CD4-positive, CD25-positive, alpha-beta regulatory T cell (primary cell): ENCODE results near the gene ERC1. TPM values are rescaled to one million over a fixed set of nuclear protein-coding genes. Genes with fewer than 3 reads are reported as not detected.

ENCODE experiments used
- ATAC-seq, 2 donors: fragments of 150-1000 bp; cut with Tn5 transposase; one replicate each; pipeline ENCODE4 v1.10.0; 2021; ENCODE audit warnings: low read depth in 2 of 2, moderate number of reproducible peaks in 2 of 2, moderate library complexity in 1 of 2
- DNase-seq, 3 donors: peaks; one replicate each; pipeline versions ENCODE4 v3.0.0 to v3.0.0-alpha.2; 2012 to 2022; ENCODE audit warnings: mixed read lengths in 1 of 3
- H3K27ac ChIP-seq: one replicate; pipeline ENCODE4 v1.7.0; 2013; ENCODE audit warnings: mild to moderate bottlenecking, low read length; ENCODE audit not compliant: insufficient read depth, poor library complexity, severe bottlenecking
- H3K27me3 ChIP-seq: one replicate; pipeline ENCODE4 v1.7.0; 2013; ENCODE audit warnings: low read length; ENCODE audit not compliant: control insufficient read depth, insufficient read depth
- H3K36me3 ChIP-seq: one replicate; pipeline ENCODE4 v1.7.0; 2013; ENCODE audit warnings: mild to moderate bottlenecking, low read length, moderate library complexity; ENCODE audit not compliant: control insufficient read depth, insufficient read depth
- H3K4me1 ChIP-seq: 2 replicates; pipeline ENCODE4 v1.7.0; 2013; ENCODE audit warnings: mild to moderate bottlenecking, low read length; ENCODE audit not compliant: insufficient read depth, control insufficient read depth, poor library complexity, severe bottlenecking
- H3K4me3 ChIP-seq: one replicate; pipeline ENCODE4 v1.7.0; 2013; ENCODE audit warnings: low read depth, mild to moderate bottlenecking, low read length, moderate library complexity
- H3K9me3 ChIP-seq, 2 experiments: 1 replicate in 1 of 2; 2 replicates in 1 of 2; pipeline ENCODE4 v1.7.0; 2013; ENCODE audit warnings: low read length in 2 of 2, mild to moderate bottlenecking in 1 of 2, moderate library complexity in 1 of 2; ENCODE audit not compliant: control insufficient read depth in 2 of 2
- H3K27ac Mint-ChIP-seq, 3 donors: one replicate each; pipeline ENCODE4 v1.8.0; 2020 to 2022; ENCODE audit warnings: mild to moderate bottlenecking in 3 of 3, mixed read lengths in 3 of 3, moderate library complexity in 2 of 3
- H3K27me3 Mint-ChIP-seq: one replicate; pipeline ENCODE4 v1.8.0; 2022; ENCODE audit warnings: mild to moderate bottlenecking, mixed read lengths
- H3K36me3 Mint-ChIP-seq: one replicate; pipeline ENCODE4 v1.8.0; 2020; ENCODE audit warnings: mixed read lengths
- H3K4me1 Mint-ChIP-seq, 4 donors: one replicate each; pipeline ENCODE4 v1.8.0; 2020 to 2022; ENCODE audit warnings: mixed read lengths in 4 of 4, mild to moderate bottlenecking in 1 of 4
- H3K4me3 Mint-ChIP-seq, 4 donors: one replicate each; pipeline ENCODE4 v1.8.0; 2020 to 2022; ENCODE audit warnings: mild to moderate bottlenecking in 4 of 4, mixed read lengths in 4 of 4, moderate library complexity in 3 of 4
- H3K9me3 Mint-ChIP-seq, 7 donors: one replicate each; pipeline ENCODE4 v1.8.0; 2020 to 2022; ENCODE audit warnings: mixed read lengths in 7 of 7, mild to moderate bottlenecking in 3 of 7, moderate library complexity in 2 of 7
- polyA plus RNA-seq, 4 donors: library from polyadenylated mRNA; unstranded; fragments of 300-500 nt; fragmentation: Illumina TruSeq; gene quantifications; one replicate each; pipeline ENCODE4 v1.2.3, GENCODE V29; 2021
- total RNA-seq: library from RNA; stranded (reverse); gene quantifications from one replicate; pipeline ENCODE4 v1.2.3, GENCODE V29; 2022

The ERC1 gene
- total and polyA plus RNA-seq, 5 donors from 2014 or later, result 5.7 to 46.5 (median 7.6) TPM

DNA sequence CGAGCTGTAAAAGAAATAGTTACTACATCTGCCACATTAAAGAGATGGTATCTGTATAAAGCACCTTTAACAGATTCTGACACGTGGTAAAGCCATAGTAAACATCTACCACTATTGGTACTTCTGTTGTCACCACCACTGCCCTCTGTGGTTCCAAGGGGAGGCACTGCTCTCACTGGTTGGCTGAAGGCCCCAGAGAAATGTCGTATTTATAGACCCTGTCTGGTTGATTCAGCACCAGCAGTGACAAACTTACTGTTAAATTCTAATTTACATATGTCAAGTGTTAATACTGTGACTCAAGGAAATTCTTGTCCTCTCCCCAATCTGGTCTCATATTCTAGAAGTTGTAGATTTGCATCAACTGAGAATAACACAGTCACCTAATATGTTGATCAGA, 281.1 kb downstream of the ERC1 start:
- no peaks in the 10 kb centered on the region for H3K9me3 ChIP-seq
- H3K36me3 Mint-ChIP-seq, result peaks cover 33% of the 10 kb centered on the region

GRCh38 chr12:1273051-1273450, 282.0 kb downstream of the ERC1 start:
- H3K9me3 Mint-ChIP-seq, result no peaks in the 10 kb centered on the region
- peaks cover 8 to 19% (median 13%) of the 10 kb centered on the region in 4 donors for H3K4me1 Mint-ChIP-seq
- peaks cover 33% of the 10 kb centered on the region for H3K36me3 Mint-ChIP-seq
- no peaks in the 10 kb centered on the region for H3K36me3 ChIP-seq
- DNase-seq (no peak), ATAC-seq (no peak)
- H3K27me3 Mint-ChIP-seq, result no peaks in the 10 kb centered on the region
- H3K27ac Mint-ChIP-seq, result no peak overlapping the region
- H3K4me1 ChIP-seq, result peaks cover 3% of the 10 kb centered on the region
- no peaks in the 10 kb centered on the region for H3K27me3 ChIP-seq
- no peak overlapping the region for H3K4me3 ChIP-seq
- H3K9me3 ChIP-seq, result no peaks in the 10 kb centered on the region
- H3K27ac ChIP-seq, result no peak overlapping the region
- no peak overlapping the region for H3K4me3 Mint-ChIP-seq

More for the DNA sequence above, 281.1 kb downstream of the ERC1 start:
- H3K4me1 ChIP-seq, result peaks cover 3% of the 10 kb centered on the region
- ATAC-seq (no peak), DNase-seq (peak in 1 of 3 donors; percentile 4)
- Mint-ChIP-seq H3K4me1 (peaks cover 4 to 11% (median 7%) of the 10 kb centered on the region in 4 donors), H3K4me3 (no peak overlapping the region), H3K27me3 (no peaks in the 10 kb centered on the region), H3K27ac (peak overlapping the region in 2 of 3 donors; percentile 59 to 60), H3K9me3 (no peaks in the 10 kb centered on the region)
- H3K27ac ChIP-seq, result no peak overlapping the region
- no peak overlapping the region for H3K4me3 ChIP-seq
- H3K27me3 ChIP-seq, result no peaks in the 10 kb centered on the region
- H3K36me3 ChIP-seq, result no peaks in the 10 kb centered on the region

DNA sequence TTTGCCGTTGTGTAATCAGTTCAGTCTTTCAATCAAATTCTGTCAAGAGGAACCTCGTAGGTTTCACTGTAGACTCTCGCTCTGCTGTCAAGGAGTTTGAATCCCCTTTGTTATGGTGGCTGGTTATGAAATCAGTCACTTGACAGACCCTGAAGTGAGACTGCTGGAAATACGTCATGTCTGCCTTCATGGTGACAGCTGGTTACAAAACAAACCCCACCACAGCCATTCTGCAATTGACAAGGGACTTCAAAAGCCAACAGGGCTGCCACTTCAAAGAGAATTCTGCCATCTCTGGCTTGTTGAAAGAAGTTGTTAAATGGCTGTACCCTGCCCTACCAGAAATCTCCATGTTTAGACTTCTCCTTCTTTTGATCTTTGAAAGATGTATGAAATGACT, 286.9 kb downstream of the ERC1 start:
- peak; percentile 20 to 71 (median 61) for DNase-seq
- Mint-ChIP-seq H3K36me3 (peaks cover 25% of the 10 kb centered on the region), H3K4me1 (peaks cover 7 to 20% (median 14%) of the 10 kb centered on the region in 4 donors), H3K27me3 (no peaks in the 10 kb centered on the region), H3K27ac (peak overlapping the region; percentile 71 to 92 (median 89)), H3K4me3 (peak overlapping the region; percentile 28 to 56 (median 46)), H3K9me3 (no peaks in the 10 kb centered on the region)
- H3K4me1 ChIP-seq, result peaks cover 3% of the 10 kb centered on the region
- H3K27me3 ChIP-seq, result no peaks in the 10 kb centered on the region
- H3K4me3 ChIP-seq, result peak overlapping the region; percentile 40
- H3K27ac ChIP-seq, result peak overlapping the region; percentile 18
- ATAC-seq, result peak; percentile 44 to 45
- H3K9me3 ChIP-seq, result no peaks in the 10 kb centered on the region
- H3K36me3 ChIP-seq, result no peaks in the 10 kb centered on the region

GRCh38 chr12:1279050-1279449, 288.0 kb downstream of the ERC1 start:
- Mint-ChIP-seq H3K4me3 (no peak overlapping the region), H3K27ac (peak overlapping the region in 1 of 3 donors; percentile 11), H3K9me3 (no peaks in the 10 kb centered on the region), H3K36me3 (peaks cover 29% of the 10 kb centered on the region), H3K4me1 (peaks cover 7 to 20% (median 14%) of the 10 kb centered on the region in 4 donors), H3K27me3 (no peaks in the 10 kb centered on the region)
- ATAC-seq, result no peak
- no peak for DNase-seq
- Histone ChIP-seq H3K36me3 (no peaks in the 10 kb centered on the region), H3K27ac (no peak overlapping the region), H3K27me3 (no peaks in the 10 kb centered on the region), H3K4me1 (peaks cover 3% of the 10 kb centered on the region), H3K4me3 (no peak overlapping the region), H3K9me3 (no peaks in the 10 kb centered on the region)

GRCh38 chr12:1280059-1280458, 289.0 kb downstream of the ERC1 start:
- no peak overlapping the region for H3K27ac Mint-ChIP-seq

DNA sequence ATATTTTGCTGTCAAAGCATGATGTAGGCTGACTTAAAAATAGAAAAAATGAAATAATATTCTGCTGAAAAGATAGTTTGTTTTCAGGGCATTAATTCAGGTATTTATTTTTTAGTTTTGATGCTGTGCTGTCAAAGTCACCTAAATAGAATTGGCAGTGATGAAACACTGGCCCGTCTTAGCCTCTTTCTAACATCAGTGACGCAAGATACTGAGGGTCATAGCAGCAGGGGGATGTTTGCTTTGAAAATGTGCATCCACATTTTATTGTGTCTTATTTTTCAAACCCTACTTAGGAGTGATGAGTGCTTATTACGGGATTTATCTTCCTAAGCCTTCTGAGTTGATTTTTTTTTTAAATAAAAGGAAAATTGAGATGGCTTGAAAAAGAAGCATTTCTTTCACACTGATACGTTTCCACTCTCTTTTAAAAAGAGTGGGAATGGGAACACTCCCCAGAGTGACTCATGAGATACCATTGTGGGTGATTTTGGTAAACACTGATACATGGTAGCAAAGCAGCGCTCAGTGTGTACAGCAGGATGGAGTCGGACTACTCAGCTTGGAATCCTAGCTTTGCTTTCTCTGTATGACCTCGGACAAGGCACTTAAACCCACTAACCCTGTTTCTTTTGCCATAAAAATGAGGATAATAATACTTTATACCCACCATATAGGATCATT, 290.8 kb downstream of the ERC1 start:
- H3K27ac Mint-ChIP-seq, result no peak overlapping the region
- Histone ChIP-seq H3K27me3 (no peaks in the 10 kb centered on the region), H3K27ac (no peak overlapping the region), H3K9me3 (no peaks in the 10 kb centered on the region), H3K36me3 (no peaks in the 10 kb centered on the region), H3K4me3 (no peak overlapping the region), H3K4me1 (peaks cover 3% of the 10 kb centered on the region)
- H3K4me3 Mint-ChIP-seq, result no peak overlapping the region
- H3K4me1 Mint-ChIP-seq, result peaks cover 7 to 15% (median 13%) of the 10 kb centered on the region in 4 donors
- no peak for DNase-seq
- H3K27me3 Mint-ChIP-seq, result no peaks in the 10 kb centered on the region
- no peaks in the 10 kb centered on the region for H3K9me3 Mint-ChIP-seq
- ATAC-seq, result no peak
- H3K36me3 Mint-ChIP-seq, result peaks cover 25% of the 10 kb centered on the region

More at GRCh38 chr12:1280059-1280458, 289.0 kb downstream of the ERC1 start:
- H3K4me3 ChIP-seq, result no peak overlapping the region
- peaks cover 3% of the 10 kb centered on the region for H3K4me1 ChIP-seq
- no peaks in the 10 kb centered on the region for H3K36me3 ChIP-seq
- H3K27me3 ChIP-seq, result no peaks in the 10 kb centered on the region
- H3K27ac ChIP-seq, result no peak overlapping the region
- Mint-ChIP-seq H3K9me3 (no peaks in the 10 kb centered on the region), H3K27me3 (no peaks in the 10 kb centered on the region), H3K36me3 (peaks cover 28% of the 10 kb centered on the region), H3K4me3 (no peak overlapping the region), H3K4me1 (peaks cover 7 to 17% (median 14%) of the 10 kb centered on the region in 4 donors)
- H3K9me3 ChIP-seq, result no peaks in the 10 kb centered on the region
- DNase-seq (no peak), ATAC-seq (no peak)

GRCh38 chr12:1282670-1283315, 291.8 kb downstream of the ERC1 start:
- no peak for ATAC-seq
- Mint-ChIP-seq H3K4me3 (no peak overlapping the region), H3K36me3 (peaks cover 25% of the 10 kb centered on the region), H3K27ac (peak overlapping the region in 1 of 3 donors; percentile 26), H3K9me3 (no peaks in the 10 kb centered on the region), H3K27me3 (no peaks in the 10 kb centered on the region), H3K4me1 (peaks cover 6 to 13% (median 6%) of the 10 kb centered on the region in 4 donors)
- no peaks in the 10 kb centered on the region for H3K4me1 ChIP-seq
- no peaks in the 10 kb centered on the region for H3K36me3 ChIP-seq
- DNase-seq, result no peak
- no peak overlapping the region for H3K27ac ChIP-seq
- no peaks in the 10 kb centered on the region for H3K9me3 ChIP-seq
- no peak overlapping the region for H3K4me3 ChIP-seq
- no peaks in the 10 kb centered on the region for H3K27me3 ChIP-seq
